IPS DF 4.7 (cell line): ENCODE results near the gene ASTN1.
"Not testable (repeated sequence)": the region's sequence is repeated elsewhere in the genome, so short reads cannot be mapped to it uniquely, and the experiment has no call there.

Experiments
- DNase-seq: peaks from one replicate; pipeline ENCODE4 v3.0.0-alpha.2; 2013; ENCODE audit warnings: low spot score; ENCODE audit errors: extremely low read depth

ASTN1 gene

GRCh38 chr1:177106614-177107365, 57.7 kb downstream of the ASTN1 start:
- no peak for DNase-seq

GRCh38 chr1:177106196-177106595, 58.3 kb downstream of the ASTN1 start:
- DNase-seq = no peak

GRCh38 chr1:177103005-177103852, 61.3 kb downstream of the ASTN1 start:
- no peak for DNase-seq

DNA sequence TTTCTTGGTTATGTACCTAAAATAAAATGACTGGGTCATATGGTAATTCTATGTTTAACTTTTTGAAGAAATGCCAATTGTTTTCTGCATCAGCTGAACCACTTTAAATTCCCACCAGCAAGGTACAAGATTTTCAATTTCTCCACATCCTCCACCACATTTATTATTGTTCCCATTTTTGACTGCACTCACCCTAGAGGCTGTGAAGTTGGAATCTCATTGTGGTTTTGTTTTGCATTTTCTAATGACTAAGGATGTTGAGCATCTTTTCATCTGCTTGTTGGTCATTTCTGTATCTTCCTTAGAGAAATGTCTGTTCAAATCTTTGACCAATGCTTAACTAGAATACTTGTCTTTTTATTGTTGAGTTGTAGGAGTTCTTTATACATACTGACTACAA, 72.5 kb downstream of the ASTN1 start:
- no peak for DNase-seq

DNA sequence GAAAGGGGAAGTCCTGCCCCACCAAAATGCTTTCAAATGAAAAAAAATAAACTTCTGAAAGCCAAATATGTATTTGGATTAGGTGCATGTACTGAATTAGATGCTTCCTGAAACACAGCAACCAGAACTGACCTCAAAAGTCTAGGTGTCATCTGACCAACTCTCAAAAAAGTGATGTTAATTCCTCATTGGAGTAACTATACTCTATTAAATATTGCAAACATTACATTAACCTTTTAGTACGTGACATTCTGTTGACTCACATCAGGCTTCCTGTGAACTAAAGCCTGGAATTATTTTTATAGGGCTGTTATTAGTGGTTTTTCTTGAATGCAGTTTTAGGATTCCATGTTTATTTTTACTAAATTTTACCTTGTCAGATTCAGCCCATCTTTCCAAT, 73.5 kb downstream of the ASTN1 start:
- DNase-seq = no peak

DNA sequence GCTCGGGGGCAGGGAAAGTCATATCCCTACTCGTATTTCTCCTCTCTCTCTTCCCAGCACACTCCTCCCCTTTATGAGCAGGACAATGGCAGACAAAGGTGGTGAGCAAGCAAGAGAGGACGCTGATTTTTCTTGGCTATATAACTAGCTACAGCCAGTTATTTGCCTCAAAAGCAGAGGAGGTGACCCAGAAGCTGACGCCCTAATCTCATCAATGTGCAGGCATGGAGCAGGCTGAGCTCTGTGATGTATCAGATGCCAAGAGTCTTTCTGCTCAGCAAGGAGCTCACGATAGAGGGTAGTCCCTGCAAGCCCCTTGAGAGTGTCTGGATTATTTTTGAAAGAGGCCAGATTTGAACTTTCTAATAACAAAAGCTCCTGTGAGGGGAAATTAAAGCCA, 75.5 kb downstream of the ASTN1 start:
- DNase-seq = no peak

GRCh38 chr1:177082855-177083693, 81.4 kb downstream of the ASTN1 start:
- DNase-seq = no peak

GRCh38 chr1:177080564-177080963, 83.9 kb downstream of the ASTN1 start:
- no peak for DNase-seq

DNA sequence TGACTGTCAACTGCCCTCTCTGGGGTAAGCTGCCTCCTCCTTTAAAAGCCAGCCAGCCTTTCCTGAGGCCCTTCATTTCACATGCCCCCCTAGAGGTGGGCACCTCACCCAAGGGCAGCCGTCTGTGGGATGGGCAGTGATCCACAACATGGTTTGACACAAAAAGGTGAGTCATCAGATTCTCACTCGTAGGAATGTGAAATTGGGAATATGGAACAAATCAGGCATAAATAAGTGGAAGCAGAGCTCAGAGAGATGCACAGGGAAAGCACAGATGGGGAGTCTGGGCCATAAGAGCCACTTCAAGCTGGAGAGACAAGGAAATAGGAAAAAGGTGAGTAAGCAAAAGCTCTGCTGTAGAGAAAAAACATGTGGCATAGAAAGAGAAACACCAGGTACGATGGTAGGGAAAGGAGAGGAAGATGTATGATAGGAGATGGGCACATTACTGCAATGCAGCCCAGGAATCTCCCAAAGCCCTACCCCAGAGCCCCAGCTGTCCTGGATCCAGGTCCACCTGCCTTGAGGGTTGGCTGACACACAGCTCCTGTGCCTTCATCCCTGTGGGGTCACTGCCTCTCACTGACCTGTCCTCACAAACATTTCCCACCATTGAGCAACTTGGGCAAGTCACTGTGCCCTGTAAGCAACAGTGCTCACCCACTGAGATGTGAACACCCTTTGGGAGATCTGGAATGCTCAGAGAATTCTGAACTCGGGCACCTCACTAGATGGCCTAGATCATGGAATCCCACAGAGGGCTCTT, 86.6 kb downstream of the ASTN1 start:
- no peak for DNase-seq

DNA sequence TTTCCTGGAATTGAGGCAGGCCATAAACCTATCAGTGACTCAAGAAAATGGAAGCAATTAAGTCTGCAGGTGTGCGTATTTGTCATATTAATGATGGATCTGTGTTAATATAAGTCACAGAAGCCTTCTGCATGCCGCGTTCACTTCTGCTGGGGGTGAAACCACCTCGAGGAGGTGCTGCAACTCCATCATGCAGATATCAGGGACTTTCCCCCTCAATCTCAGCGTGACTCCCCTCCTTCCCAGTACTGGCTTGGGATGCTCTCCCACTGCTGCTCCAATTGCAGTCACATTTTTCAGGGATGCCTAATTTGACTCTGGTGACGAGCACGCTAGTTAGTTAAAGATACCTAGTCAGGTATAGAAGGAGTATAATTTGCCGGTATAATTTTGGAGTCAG, 87.5 kb downstream of the ASTN1 start:
- DNase-seq = no peak

DNA sequence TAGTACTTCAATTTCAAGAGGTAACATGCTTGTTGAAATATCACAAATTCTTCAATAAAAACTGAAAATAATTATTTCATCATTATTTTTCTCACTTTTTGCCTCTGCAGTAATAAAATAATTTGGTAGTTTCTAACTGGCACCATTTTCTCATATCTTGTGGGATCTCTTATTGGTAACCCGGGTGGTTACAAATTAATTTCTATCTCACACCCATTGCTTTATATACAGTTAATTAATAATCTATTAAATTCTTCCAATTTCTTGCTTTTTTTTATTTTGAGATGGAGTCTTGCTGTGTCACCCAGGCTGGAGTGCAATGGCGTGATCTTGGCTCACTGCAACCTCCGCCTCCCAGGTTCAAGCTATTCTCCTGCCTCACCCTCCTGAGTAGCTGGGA, 89.7 kb downstream of the ASTN1 start:
- DNase-seq = not testable (repeated sequence)

- no peak for DNase-seq
Observed at GRCh38 chr1:177069490-177069889, 95.0 kb downstream of the ASTN1 start.

DNA sequence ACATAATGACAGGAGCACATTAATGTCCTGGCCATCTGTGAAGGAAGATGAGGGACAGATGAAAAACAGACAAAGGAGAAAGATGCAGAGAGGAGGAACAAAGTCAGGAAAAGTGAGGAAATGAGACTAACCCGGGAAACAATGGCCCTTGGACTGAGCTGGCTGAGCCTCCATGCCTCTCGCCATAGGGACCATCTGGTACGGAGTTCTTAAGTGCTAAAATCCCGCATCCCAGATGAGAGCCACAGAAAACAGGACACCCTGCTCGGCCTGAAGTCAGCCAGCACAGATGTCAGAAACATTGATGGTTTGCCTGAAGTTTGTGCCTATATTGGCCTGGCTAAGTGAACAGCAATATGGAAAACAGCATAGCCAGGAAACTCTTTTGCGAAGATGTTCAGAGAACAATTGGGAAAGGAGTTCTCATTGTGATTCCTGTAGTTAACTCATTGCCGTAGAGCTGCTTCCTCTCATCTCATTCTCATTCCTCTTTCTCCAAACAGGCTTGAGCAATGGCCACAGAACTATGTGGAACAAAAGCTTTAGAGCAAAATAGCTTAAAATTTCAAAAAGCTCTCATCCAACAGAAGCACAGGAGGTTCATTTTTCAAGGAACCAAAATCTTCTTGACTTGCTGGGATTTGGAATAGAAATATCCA, 96.6 kb downstream of the ASTN1 start:
- DNase-seq = no peak

DNA sequence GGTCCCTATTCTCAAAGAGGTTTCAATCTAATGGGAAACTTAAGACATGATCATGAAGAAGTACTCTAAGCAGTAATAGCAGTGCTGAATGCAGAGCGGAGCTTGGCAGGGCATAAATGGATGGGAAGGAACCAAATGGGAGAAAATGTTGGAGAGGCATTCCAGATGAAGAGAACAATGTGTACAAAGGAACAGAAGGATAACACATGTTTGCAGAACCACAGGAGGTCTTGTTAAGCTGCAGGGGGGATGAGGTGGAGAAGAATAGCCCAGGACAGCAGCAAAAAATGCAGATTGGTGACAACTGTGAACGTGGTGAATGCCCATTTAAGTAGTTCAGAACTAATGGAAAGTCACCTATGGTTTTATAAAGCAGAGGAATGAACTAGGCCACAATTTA, 99.1 kb downstream of the ASTN1 start:
- peak; percentile 36 for DNase-seq

DNA sequence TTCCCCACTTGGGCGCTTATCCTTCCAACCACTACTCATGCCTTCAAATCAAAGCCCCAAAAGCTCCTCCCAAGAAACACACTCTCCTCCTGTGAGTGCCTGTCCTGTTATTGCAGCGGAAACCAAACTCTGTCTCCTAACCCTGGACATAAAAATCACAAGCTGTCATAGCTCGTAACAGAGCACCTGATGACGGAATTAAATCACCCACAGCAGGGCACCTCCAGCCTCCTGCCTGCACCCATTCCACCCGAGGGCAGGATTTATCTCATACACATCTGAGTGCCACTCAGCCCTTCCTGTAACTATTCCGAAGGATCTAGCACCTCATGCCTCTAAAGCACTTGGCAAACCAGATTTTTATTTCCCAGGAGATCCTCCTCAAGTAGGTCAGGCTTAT, 100.9 kb downstream of the ASTN1 start:
- DNase-seq = no peak

GRCh38 chr1:177054542-177054941, 110.0 kb downstream of the ASTN1 start:
- no peak for DNase-seq

DNA sequence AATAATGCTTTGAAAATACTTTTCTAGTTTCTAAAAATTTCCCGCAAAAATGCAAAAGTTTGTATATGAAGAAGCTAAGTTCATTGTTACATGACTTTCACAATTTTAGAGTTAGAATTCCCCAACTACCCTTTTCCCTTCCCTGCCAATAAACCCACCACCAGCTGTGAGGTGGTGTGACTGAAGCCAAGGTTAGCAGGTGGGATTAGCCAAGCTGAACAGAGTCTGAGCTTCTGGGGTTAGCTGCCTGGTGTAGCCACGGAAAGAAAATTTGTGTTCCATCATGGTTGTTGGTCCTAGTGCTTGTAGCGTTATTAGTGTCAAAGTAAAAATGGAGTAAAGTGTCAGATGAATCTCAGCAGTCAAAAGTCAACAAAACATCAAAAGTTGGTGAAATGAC, 110.9 kb downstream of the ASTN1 start:
- no peak for DNase-seq

DNA sequence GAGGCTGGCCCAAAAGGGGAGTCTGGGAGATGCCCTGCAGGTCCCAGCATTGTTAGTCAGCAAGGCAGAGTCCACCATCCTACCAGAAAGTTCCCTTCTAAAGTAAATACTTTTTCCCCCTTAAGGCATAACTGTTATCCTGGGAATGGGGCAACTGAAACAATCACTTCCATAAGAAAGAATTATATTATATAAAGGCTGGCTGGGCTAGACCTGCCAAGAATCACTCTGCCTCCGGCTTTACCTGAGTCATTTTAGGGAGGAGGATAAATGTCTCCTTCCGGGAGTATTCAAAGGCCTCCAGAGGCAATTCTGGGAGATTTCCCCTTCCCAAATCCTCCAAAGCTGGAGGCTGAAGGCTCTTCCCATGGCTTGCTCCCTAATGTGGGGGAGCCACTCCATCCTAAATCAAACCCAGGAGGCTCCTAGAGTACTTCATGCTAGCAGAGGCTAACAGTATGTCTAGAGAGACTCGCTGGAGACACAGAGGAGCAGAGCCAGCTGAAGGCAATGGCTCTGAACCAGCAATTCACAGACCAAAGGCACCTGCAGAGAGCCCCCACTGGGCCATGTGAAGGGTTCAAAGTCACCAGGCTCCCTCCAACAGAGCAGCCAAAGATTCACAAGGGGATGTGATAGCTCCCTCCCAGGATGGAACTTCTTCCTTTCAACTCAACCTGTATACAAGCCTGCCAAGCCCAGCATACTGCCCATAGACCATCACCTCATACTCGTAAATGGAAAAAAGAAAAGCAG, 116.0 kb downstream of the ASTN1 start:
- no peak for DNase-seq

DNA sequence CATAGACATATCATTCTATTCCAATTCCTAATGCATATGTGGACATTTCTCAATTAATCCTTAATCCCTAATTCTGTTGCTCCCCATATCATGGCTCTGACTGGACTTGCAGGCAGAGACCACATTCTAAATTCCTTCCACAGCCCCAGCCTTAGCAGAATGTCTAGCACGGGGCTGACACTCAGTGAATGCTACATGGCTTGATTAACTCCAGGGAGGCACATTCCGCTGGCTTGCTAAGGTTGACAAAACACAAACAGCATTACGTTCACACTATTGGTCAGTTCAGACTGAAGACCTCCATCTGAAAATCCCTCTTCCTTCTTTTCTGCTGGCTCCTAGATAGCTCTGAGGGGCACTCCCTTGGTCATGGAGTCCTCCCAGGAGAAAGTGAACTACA, 119.4 kb downstream of the ASTN1 start:
- no peak for DNase-seq

GRCh38 chr1:177044390-177044789, 120.1 kb downstream of the ASTN1 start:
- peak; percentile 46 for DNase-seq
